HG03025 (cell line): ENCODE results near the gene PTCHD4.

Experiments
- ATAC-seq: cut with Tn5 transposase; IDR thresholded peaks from one replicate; pipeline ENCODE4 v1.9.1; 2021; ENCODE audit warnings: mild to moderate bottlenecking, moderate library complexity; ENCODE audit not compliant: unreplicated experiment, low FRiP score

The PTCHD4 gene

GRCh38 chr6:48061265-48061990, 49.6 kb downstream of the PTCHD4 start:
- ATAC-seq: no peak
